GM19467 (cell line): ENCODE data around the gene UBAP2L.
"Not testable (repeated sequence)": the region's sequence is repeated elsewhere in the genome, so short reads cannot be mapped to it uniquely, and the experiment has no call there.

Experiments
- ATAC-seq: cut with Tn5 transposase; IDR thresholded peaks from one replicate; pipeline ENCODE4 v1.9.1; 2021; ENCODE audit warnings: mild to moderate bottlenecking, moderate library complexity; ENCODE audit not compliant: unreplicated experiment

UBAP2L gene

GRCh38 chr1:154239491-154239890, 18.7 kb downstream of the UBAP2L start:
- ATAC-seq = no peak

GRCh38 chr1:154240294-154240833, 19.6 kb downstream of the UBAP2L start:
- no peak for ATAC-seq

GRCh38 chr1:154241703-154242351, 21.1 kb downstream of the UBAP2L start:
- no peak for ATAC-seq

GRCh38 chr1:154253671-154254070, 32.9 kb downstream of the UBAP2L start:
- no peak for ATAC-seq

- no peak for ATAC-seq
Observed at GRCh38 chr1:154256686-154257085, 35.9 kb downstream of the UBAP2L start.

- no peak for ATAC-seq
Observed at GRCh38 chr1:154258784-154259183, 38.0 kb downstream of the UBAP2L start.

GRCh38 chr1:154260127-154260526, 39.4 kb downstream of the UBAP2L start:
- no peak for ATAC-seq

GRCh38 chr1:154263465-154264332, 42.9 kb downstream of the UBAP2L start:
- no peak for ATAC-seq

GRCh38 chr1:154264454-154264853, 43.7 kb downstream of the UBAP2L start:
- no peak for ATAC-seq

GRCh38 chr1:154265586-154265985, 44.8 kb downstream of the UBAP2L start:
- ATAC-seq = no peak

GRCh38 chr1:154270833-154271232, 50.1 kb downstream of the UBAP2L start:
- no peak for ATAC-seq

GRCh38 chr1:154272217-154272998, 51.7 kb downstream of the UBAP2L start, which contains the start of gene HAX1:
HAX1 (plus strand) TSS chr1:154272629; CDS start chr1:154272724, 95 bp downstream.
- ATAC-seq = peak; percentile 82

- ATAC-seq = no peak
Observed at GRCh38 chr1:154272999-154273563, 52.3 kb downstream of the UBAP2L start.

GRCh38 chr1:154276797-154277196, 56.0 kb downstream of the UBAP2L start:
- no peak for ATAC-seq

- not testable (repeated sequence) for ATAC-seq
Observed at GRCh38 chr1:154287591-154287990, 66.8 kb downstream of the UBAP2L start.

- no peak for ATAC-seq
Observed at GRCh38 chr1:154288661-154289060, 67.9 kb downstream of the UBAP2L start.

- no peak for ATAC-seq
Observed at GRCh38 chr1:154290921-154291320, 70.2 kb downstream of the UBAP2L start.

GRCh38 chr1:154295408-154296235, 74.9 kb downstream of the UBAP2L start:
- no peak for ATAC-seq

- ATAC-seq = no peak
Observed at GRCh38 chr1:154301582-154301981, 80.8 kb downstream of the UBAP2L start.
